ENCODE results near the gene CDYL2.

GRCh38 chr16:80687606-80688005 is 116.8 kb downstream of the CDYL2 start:
- TF ChIP-seq ZNF396 (CRISPR knock-in tag; IDR thresholded peaks at IDR 0.05; ENCODE audit: borderline replicate concordance): no peak
- no peak for TF ChIP-seq SP1 (CRISPR knock-in tag; conservative IDR thresholded peaks at IDR 0.05)
- TF ChIP-seq ZNF281 (CRISPR knock-in tag; IDR thresholded peaks at IDR 0.05): no peak
- no peak for TF ChIP-seq CTCF (IDR thresholded peaks at IDR 0.05)
- no peak for TF ChIP-seq TEAD1 (CRISPR knock-in tag; IDR thresholded peaks at IDR 0.05)
- no peak for TF ChIP-seq PREB (CRISPR knock-in tag; IDR thresholded peaks at IDR 0.05; ENCODE audit: borderline replicate concordance)
- no peak for TF ChIP-seq MXD4 (CRISPR knock-in tag; IDR thresholded peaks at IDR 0.05; ENCODE audit: borderline replicate concordance)
- TF ChIP-seq ATF3 (CRISPR knock-in tag; conservative IDR thresholded peaks at IDR 0.05): no peak
- TF ChIP-seq ESRRA (CRISPR knock-in tag; IDR thresholded peaks at IDR 0.05; ENCODE audit: borderline replicate concordance): no peak
